ENCODE measurements around the gene SRPK2.

Gene SRPK2

DNA sequence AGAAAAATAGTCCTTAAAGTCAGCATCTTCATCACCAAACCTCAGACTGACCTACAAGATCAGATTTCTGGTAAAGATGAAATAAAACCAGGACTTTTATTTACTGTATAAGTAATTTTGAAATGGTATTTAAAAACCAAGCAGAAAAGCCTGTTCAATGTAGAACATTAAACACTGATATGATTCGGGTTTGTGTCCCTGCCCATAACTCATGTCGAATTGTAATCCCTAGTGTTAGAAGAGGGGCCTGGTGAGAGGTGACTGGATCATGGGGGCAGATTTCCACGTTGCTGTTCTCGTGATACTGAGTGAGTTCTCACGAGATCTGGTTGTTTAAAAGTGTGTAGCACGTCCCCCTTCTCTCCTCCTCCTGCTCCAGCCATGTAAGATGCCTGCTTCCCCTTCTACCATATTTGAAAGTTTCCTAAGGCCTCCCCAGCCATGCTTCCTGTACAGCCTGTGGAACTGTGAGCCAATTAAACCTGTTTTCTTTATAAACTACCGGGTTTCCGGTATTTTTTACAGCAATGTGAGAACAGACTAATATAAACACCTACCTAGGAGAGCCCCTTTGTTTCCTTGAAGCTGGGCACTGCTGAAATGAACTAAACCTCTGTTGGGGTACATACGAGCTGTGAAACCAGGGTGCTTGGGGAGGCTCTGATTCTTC, 254.6 kb downstream of the SRPK2 start:
- DNase-seq (ENCODE audit: low spot score), result no peak

DNA sequence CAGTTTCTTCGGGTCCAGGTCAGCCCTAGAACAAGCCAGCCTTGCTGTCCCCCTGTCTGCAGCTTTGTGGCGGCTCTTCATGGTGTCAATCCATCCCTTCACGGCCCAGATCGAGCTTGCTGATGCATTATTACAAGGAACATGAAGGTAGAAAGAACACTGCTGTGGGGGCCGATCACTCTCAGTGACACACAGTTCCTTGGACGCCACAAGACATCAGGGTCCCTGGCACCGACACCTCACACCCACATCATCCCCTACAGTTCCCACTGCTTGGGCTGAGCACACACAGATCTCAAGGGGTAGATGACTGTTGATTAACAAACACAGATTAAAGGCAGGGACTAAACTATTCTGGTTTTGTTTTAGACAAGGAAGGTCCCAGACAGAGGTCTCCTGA, 255.4 kb downstream of the SRPK2 start:
- DNase-seq (ENCODE audit: low spot score), result no peak

GRCh38 chr7:105132835-105133234, 255.9 kb downstream of the SRPK2 start:
- DNase-seq (ENCODE audit: low spot score), result no peak

DNA sequence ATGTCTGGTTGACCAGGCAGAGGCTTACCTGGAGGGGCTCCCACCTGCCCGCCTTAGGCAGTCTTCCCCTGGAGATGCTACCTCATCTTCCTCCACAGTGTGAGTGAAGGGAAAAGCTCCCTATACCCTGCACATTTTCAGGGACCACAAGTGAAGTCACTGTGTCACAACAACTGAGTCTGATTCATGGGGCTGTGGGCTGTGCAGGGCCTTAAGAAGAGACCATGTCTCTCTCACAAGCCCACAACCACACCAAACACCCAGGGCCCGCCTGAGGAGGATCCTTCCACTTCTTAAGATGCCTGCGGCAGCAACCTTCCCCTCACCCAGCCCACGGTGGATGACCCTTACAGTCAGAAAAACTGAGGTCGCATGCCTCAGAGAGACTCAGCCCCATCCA, 256.4 kb downstream of the SRPK2 start:
- no peak for DNase-seq (ENCODE audit: low spot score)

DNA sequence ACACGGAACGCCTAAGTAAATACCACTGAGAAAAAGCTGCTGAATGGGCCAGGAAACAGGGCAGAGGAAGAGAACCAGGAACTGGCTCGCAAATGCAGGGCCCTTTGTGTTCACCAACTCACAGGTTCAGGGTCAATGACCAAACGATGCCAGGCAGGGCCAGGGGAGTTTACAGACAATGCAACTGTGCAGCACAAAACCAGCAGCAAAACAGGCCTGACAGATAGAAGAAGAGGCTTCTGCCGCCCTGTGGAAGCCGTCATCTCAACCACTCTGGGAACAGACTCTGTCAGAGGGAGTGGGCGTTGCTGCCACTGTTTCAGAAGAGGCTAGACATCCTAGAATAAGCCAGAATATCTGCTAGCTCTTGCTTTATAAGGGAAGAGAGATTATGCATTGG, 256.8 kb downstream of the SRPK2 start:
- no peak for DNase-seq (ENCODE audit: low spot score)

DNA sequence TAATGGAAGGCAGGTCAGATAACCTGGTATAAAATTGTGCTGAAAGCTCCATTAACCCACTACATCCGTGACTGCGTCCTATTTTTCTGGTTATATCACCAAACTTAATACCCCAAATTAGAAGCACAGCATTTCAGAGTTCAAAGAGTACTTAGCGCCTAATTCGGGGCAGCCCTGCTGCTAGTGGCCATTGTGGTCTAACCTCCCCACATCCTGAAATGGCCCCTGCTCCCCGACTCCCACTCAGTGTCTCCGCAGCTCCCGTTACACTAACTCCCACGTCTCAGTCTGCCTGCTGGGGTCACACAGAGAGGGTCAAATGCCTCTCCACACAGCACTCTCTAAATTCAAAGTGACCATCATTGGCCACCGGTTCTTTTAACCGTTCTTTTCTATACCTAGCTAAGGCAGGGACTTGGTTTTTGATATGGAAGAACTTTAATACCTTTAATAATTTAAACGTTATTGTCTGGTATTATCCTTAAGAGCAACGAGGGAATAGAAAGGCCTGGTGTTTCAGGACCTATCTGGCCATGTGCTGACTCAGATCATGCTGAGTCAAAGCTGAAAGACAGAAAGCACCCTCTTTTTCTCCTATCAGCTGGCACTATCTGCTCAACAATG, 257.6 kb downstream of the SRPK2 start:
- DNase-seq (ENCODE audit: low spot score), result no peak

DNA sequence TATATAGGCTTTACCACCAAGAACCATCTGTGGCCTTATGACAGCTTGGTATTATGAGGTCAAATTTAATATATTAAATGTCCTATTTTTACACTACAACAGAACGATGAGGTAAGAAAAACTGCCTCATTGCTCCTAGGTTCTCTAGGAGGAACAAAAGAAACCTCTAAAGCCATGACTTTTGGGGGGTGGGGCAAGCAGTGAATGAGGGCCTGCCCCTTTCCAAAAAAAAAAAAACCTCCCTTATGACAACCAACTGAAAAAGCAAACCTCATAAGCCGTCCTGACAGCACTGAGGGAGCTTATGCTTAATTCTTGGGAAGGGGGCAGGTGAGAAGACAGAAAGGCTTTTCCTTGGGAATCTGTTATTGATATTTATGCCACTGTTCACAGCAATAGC, 258.1 kb downstream of the SRPK2 start:
- no peak for DNase-seq (ENCODE audit: low spot score)

GRCh38 chr7:105130048-105130447, 258.7 kb downstream of the SRPK2 start:
- DNase-seq (ENCODE audit: low spot score), result no peak

DNA sequence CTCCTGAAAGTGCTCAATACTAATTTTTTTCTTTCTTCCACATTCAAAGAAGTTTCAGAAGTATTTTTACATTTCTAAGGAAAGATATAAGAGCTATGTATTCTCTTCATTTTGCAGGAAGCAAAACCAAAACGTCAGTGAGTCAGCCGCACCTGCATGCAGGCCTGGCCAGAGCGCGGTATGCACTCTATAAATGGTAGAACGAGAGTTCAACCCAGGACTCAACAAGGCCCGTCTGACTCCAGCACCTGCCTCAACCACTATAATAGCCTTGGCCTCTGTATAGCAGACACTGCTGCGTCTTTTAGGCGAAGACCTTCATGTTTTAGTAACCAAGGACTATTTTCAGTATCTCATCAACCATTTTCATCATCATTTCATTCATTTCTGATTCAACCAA, 261.5 kb downstream of the SRPK2 start:
- DNase-seq (ENCODE audit: low spot score), result peak; percentile 57

DNA sequence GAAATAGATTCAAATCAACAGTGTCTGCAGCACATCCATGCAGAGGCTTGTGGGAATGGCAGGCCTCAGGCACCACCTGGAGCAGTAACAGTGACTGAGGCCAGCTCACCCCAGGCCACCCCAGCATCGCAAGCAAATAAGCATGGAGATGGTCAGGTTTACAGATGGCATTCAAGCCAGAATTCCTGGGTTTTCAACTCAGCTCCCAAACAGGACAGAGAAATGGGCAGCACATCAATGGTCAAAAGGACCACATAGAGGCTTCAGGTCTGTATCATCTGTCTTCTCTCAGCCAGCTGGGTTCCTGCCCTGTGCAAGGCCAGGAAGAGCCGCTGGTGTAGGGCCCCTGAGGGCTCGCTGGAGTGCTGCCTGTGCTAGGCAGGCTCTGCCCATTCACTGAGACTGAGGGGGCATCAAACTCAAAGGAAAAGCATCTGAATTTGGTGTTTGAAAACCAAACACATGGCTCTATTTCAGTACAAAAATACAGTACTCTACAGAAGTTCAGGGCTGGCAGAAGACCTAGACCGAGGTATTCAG, 262.2 kb downstream of the SRPK2 start:
- DNase-seq (ENCODE audit: low spot score), result no peak

DNA sequence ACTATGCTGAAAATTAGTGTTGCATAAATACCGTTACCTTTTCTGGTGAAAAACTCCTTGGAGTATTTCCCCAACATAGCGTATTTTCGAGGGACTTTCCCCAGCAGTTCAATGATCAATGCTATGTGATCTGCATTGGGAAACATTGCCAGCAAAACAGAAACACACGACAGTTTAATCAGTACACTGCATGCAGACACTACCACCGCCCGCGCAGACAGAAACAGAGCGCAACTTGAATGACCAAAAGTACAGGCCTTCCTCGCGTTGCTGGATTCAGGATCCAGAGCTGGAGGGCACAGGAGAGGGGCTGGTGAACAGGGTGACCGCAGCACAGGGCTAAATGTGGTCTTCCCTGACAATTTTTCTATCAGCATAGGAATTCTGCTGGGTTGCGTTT, 263.0 kb downstream of the SRPK2 start:
- DNase-seq (ENCODE audit: low spot score), result no peak

GRCh38 chr7:105122619-105123018, 266.1 kb downstream of the SRPK2 start:
- no peak for DNase-seq (ENCODE audit: low spot score)

GRCh38 chr7:105118612-105119600, 269.8 kb downstream of the SRPK2 start:
- peak; percentile 39 for DNase-seq (ENCODE audit: low spot score)

DNA sequence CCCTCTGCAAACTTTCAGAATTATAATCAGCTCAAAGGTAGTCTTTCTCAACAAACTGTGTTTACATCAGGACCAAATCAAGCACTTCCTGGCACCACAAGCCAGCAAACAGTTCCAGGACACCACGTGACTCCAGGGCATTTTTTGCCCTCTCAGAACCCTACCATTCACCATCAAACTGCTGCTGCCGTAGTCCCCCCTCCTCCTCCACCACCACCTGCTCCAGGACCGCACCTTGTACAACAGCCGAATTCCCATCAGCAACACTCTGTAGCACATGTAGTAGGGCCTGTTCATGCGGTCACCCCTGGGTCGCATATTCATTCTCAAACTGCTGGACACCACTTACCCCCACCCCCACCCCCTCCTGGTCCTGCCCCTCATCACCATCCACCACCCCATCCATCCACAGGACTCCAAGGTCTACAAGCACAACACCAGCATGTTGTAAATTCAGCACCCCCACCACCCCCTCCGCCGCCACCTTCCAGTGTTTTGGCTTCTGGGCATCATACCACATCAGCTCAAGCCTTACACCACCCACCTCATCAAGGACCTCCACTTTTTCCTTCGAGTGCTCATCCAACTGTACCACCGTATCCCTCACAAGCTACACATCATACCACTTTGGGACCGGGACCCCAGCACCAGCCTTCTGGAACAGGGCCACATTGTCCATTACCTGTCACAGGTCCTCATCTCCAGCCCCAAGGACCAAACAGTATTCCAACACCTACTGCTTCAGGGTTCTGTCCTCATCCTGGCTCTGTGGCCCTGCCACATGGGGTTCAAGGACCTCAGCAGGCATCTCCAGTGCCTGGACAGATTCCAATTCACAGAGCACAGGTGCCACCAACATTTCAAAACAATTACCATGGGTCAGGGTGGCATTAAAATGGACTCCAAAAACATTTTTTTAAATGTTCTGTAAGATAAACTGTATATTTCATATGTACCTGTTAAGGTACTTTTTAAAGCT, 276.0 kb downstream of the SRPK2 start:
- DNase-seq (ENCODE audit: low spot score), result no peak

DNA sequence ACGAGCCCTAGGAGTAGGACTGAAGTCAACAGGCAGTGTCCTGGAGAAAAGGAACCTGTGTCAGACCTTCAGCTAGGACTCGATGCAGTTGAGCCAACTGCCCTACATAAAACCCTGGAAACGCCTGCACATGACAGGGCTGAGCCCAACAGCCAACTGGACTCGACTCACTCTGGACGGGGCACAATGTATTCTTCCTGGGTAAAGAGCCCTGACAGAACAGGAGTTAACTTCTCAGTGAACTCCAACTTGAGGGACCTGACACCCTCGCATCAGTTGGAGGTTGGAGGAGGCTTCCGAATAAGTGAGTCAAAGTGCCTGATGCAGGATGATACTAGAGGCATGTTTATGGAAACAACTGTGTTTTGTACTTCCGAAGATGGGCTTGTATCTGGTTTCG, 281.3 kb downstream of the SRPK2 start:
- no peak for DNase-seq (ENCODE audit: low spot score)

DNA sequence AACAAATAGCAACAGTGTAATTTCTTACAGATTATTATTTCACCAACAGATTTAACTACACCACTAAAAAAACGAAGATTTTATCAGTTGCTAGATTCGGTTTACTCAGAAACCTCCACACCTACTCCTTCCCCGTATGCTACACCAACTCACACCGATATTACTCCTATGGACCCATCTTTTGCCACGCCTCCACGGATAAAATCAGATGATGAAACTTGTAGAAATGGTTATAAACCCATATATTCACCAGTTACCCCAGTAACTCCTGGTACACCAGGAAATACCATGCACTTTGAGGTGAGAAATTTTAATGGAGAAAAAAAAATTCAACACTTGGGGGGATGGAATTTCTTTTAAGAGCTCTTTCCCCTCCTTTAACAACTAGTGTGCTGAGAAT, 282.2 kb downstream of the SRPK2 start:
- DNase-seq (ENCODE audit: low spot score), result no peak

GRCh38 chr7:105105579-105105978, 283.1 kb downstream of the SRPK2 start:
- DNase-seq (ENCODE audit: low spot score), result no peak

DNA sequence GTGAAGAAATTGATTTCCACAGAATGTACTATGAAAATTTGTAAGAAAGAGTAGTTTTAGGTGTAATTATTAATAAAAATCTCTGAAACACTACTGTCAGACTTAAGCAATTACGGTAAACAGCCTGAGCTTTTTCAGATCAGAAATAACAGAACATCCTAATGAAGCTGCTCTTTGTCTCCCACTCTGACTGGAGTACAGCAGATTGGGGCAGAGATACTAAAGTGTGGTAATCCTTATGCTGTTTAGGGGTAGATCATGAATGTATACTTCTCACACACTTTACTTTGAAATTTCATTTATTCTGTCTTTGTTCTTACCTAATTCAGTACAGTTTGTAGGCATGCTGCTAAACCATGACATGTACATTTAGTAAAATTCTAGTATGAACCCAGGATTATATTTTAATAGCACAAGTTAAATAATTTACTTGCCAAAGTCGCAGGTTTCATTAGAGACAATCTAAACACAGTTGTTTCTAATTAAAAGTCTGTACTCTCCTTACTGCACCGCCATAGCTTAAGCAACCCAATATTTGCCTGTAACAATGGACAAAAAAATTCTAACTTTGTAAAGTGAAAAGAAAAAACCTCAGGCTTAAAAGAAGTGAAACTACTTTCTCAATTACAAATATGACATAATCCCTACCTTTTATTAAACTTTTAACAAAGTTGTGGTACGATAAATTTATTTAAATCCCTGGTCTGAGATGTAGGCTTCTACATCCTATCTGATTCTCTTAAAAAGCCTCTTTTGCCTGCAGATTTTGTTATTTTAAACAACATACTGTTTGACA, 286.0 kb downstream of the SRPK2 start:
- no peak for DNase-seq (ENCODE audit: low spot score)

DNA sequence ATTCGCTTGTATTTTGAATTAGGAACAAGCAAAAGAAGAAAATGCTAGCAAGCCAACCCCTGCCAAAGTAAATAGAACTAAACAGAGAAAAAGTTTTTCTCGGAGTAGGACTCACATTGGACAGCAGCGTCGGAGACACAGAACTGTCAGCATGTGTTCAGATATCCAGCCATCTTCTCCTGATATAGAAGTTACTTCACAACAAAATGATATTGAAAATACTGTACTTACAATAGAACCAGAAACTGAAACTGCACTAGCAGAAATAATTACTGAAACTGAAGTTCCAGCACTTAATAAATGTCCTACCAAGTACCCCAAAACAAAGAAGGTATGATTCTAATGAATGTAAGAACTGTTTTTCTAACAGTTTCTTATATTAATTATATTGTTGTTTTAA, 286.9 kb downstream of the SRPK2 start:
- no peak for DNase-seq (ENCODE audit: low spot score)

DNA sequence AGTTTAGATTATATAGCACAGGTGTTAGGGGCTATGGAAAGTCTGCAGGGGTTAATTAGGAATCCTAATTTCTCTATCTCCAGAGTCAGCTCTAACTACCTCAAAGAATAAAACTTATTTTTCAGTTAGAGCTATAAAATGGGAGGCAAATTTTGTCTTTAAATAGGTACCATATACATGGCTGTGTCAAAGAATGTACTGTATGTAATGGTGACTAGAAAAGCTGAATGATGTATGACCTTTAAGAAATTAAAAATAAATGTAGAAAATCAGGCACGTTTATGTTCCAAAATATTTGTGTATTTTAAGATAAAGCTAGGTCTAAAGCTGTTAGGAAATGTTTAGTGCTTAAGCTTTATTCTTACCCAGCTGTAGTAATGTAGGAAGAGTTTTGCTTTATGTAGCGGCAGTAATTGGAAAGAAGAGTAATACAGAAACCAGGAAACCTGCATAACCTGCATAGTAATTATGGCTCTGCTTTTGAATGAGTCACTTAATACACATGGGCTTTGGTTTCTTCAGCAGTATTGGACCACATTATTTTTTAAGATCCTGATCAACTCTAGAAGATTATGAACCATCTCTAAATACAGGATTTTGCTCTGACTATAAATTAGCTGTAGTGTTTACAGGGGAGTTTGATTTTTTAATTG, 289.7 kb downstream of the SRPK2 start:
- no peak for DNase-seq (ENCODE audit: low spot score)

Data from NAMALWA (cell line).